H1 (cell line): ENCODE results near the gene CAMK2B. TPM values are rescaled to one million over a fixed set of nuclear protein-coding genes. Genes with fewer than 3 reads are reported as not detected.

Experiments used
- CTCF ChIA-PET: fragments of 300-600 bp; sonication (Branson Sonifier 250); formaldehyde crosslinking; loops from one replicate; lab custom pipeline; 2021; ENCODE audit not compliant: partially characterized antibody; lab: Charles Lee
- POLR2A ChIA-PET: fragments of 300-600 bp; sonication (Branson Sonifier 250); formaldehyde crosslinking; loops from one replicate; lab custom pipeline; 2021; ENCODE audit warnings: inconsistent platforms; ENCODE audit not compliant: partially characterized antibody; lab: Charles Lee
- DNase-seq, 2 experiments: peaks; one replicate each; pipeline versions ENCODE4 v3.0.0 to v3.0.0-alpha.2; 2010 to 2022; ENCODE audit warnings: low spot score in 2 of 2, low read depth in 1 of 2, mixed read lengths in 1 of 2
- FAIRE-seq: peaks from 2 replicates; lab custom pipeline; 2011; peaks lifted over from hg19 to GRCh38; lab: Jason Lieb, UNC
- H2AFZ ChIP-seq: 2 replicates; pipeline ENCODE4 v1.8.1; 2012; ENCODE audit warnings: low read length, inconsistent platforms
- H2AK5ac ChIP-seq: 2 replicates; pipeline ENCODE4 v1.6.1; 2013; ENCODE audit warnings: low read depth, low read length
- H2BK120ac ChIP-seq: replicated peaks from 2 replicates; pipeline ENCODE3; 2013; ENCODE audit warnings: low read depth, low read length, inconsistent platforms
- H2BK12ac ChIP-seq: 2 replicates; pipeline ENCODE4 v1.6.1; 2013; ENCODE audit warnings: low read depth, low read length
- H2BK15ac ChIP-seq: 2 replicates; pipeline ENCODE4 v1.6.1; 2013; ENCODE audit warnings: low read length
- H2BK20ac ChIP-seq: 2 replicates; pipeline ENCODE4 v1.6.1; 2013; ENCODE audit warnings: low read length
- H2BK5ac ChIP-seq: 2 replicates; pipeline ENCODE4 v1.6.1; 2013; ENCODE audit warnings: low read depth, low read length
- H3K14ac ChIP-seq: 2 replicates; pipeline ENCODE4 v1.6.1; 2013; ENCODE audit warnings: inconsistent platforms; ENCODE audit not compliant: insufficient read length
- H3K18ac ChIP-seq: 2 replicates; pipeline ENCODE4 v1.6.1; 2013; ENCODE audit warnings: low read length; ENCODE audit errors: extremely low read depth
- H3K23ac ChIP-seq: 2 replicates; pipeline ENCODE4 v1.6.1; 2013; ENCODE audit warnings: inconsistent platforms; ENCODE audit not compliant: insufficient read length
- H3K23me2 ChIP-seq: 2 replicates; pipeline ENCODE4 v1.6.1; 2013; ENCODE audit warnings: low read depth, low read length
- H3K27ac ChIP-seq: 2 replicates; pipeline ENCODE4 v1.6.1; 2011; ENCODE audit warnings: low read depth, low read length, inconsistent platforms
- H3K27me3 ChIP-seq, 4 experiments: replicated peaks in 1 of 4; 1 replicate in 1 of 4; 2 replicates in 3 of 4; pipeline versions ENCODE4 v1.6.1 to v1.8.1; 2011 to 2013; ENCODE audit warnings: low read length in 3 of 4, mild to moderate bottlenecking in 3 of 4, inconsistent platforms in 2 of 4, mixed read lengths in 2 of 4, moderate library complexity in 1 of 4; ENCODE audit not compliant: control insufficient read depth in 3 of 4, insufficient read depth in 3 of 4; ENCODE audit errors: extremely low read depth in 1 of 4
- H3K36me3 ChIP-seq, 4 experiments: 2 replicates each; pipeline versions ENCODE4 v1.6.1 to v1.8.1; 2011 to 2013; ENCODE audit warnings: mild to moderate bottlenecking in 4 of 4, low read length in 3 of 4, moderate library complexity in 2 of 4, control low read depth in 1 of 4, inconsistent platforms in 1 of 4; ENCODE audit not compliant: insufficient read depth in 4 of 4, control insufficient read depth in 2 of 4
- H3K4ac ChIP-seq: replicated peaks from 2 replicates; pipeline ENCODE3; 2013; ENCODE audit warnings: low read length, low read depth, mixed read lengths, inconsistent platforms; ENCODE audit not compliant: insufficient read length
- H3K4me1 ChIP-seq, 4 experiments: replicated peaks in 1 of 4; 1 replicate in 1 of 4; 2 replicates in 3 of 4; pipeline versions ENCODE4 v1.6.1 to v1.8.1; 2011 to 2013; ENCODE audit warnings: low read length in 3 of 4, inconsistent platforms in 2 of 4, mixed read lengths in 1 of 4; ENCODE audit not compliant: insufficient read depth in 4 of 4, control insufficient read depth in 3 of 4
- H3K4me2 ChIP-seq, 2 experiments: 2 replicates each; pipeline versions ENCODE4 v1.6.1 to v1.8.1; 2011 to 2013; ENCODE audit warnings: low read depth in 2 of 2, low read length in 2 of 2, control low read depth in 1 of 2, inconsistent platforms in 1 of 2, mild to moderate bottlenecking in 1 of 2; ENCODE audit not compliant: insufficient read depth in 1 of 2
- H3K4me3 ChIP-seq, 4 experiments: fragments of 200-600, 300-600 bp in 1 of 4; sonication (generic), shearing (Covaris generic), sonication (Bioruptor Twin) in 1 of 4; 2 replicates each; pipeline versions ENCODE4 v1.5.1 to v1.8.1; 2011 to 2016; ENCODE audit warnings: low read length in 4 of 4, low read depth in 3 of 4, control low read depth in 2 of 4, inconsistent platforms in 2 of 4, mild to moderate bottlenecking in 2 of 4, mixed read lengths in 1 of 4, moderate library complexity in 1 of 4; ENCODE audit not compliant: insufficient read depth in 2 of 4; ENCODE audit errors: extremely low read depth in 1 of 4
- H3K56ac ChIP-seq: replicated peaks from 2 replicates; pipeline ENCODE3; 2013; ENCODE audit warnings: low read depth, mild to moderate bottlenecking, mixed read lengths, low read length, inconsistent platforms; ENCODE audit not compliant: insufficient read length
- H3K79me1 ChIP-seq: 2 replicates; pipeline ENCODE4 v1.6.1; 2013; ENCODE audit warnings: low read depth, low read length, control low read depth
- H3K79me2 ChIP-seq, 2 experiments: 2 replicates each; pipeline versions ENCODE4 v1.6.1 to v1.8.1; 2012 to 2013; ENCODE audit warnings: low read length in 2 of 2, mild to moderate bottlenecking in 2 of 2, inconsistent platforms in 1 of 2; ENCODE audit not compliant: insufficient read depth in 2 of 2, control insufficient read depth in 1 of 2
- H3K9ac ChIP-seq, 4 experiments: replicated peaks in 1 of 4; 1 replicate in 1 of 4; 2 replicates in 3 of 4; pipeline versions ENCODE4 v1.6.1 to v1.8.1; 2011 to 2013; ENCODE audit warnings: low read depth in 3 of 4, low read length in 3 of 4, control low read depth in 2 of 4, mild to moderate bottlenecking in 2 of 4, moderate library complexity in 2 of 4, inconsistent platforms in 1 of 4; ENCODE audit errors: extremely low read depth in 1 of 4
- H3K9me3 ChIP-seq, 2 experiments: 2 replicates each; pipeline versions ENCODE4 v1.6.1 to v1.8.1; 2012 to 2013; ENCODE audit warnings: mild to moderate bottlenecking in 2 of 2, moderate library complexity in 2 of 2, control low read depth in 1 of 2, inconsistent platforms in 1 of 2, low read depth in 1 of 2, low read length in 1 of 2, mixed read lengths in 1 of 2; ENCODE audit not compliant: insufficient read depth in 2 of 2
- H4K20me1 ChIP-seq, 2 experiments: replicated peaks in 1 of 2; 2 replicates each; pipeline versions ENCODE3 to v1.8.1; 2011 to 2013; ENCODE audit warnings: inconsistent platforms in 2 of 2, low read length in 2 of 2, mild to moderate bottlenecking in 1 of 2; ENCODE audit not compliant: insufficient read depth in 2 of 2, control insufficient read depth in 1 of 2
- H4K5ac ChIP-seq: 2 replicates; pipeline ENCODE4 v1.6.1; 2013; ENCODE audit warnings: low read length, low read depth, mixed read lengths, inconsistent platforms; ENCODE audit not compliant: insufficient read length
- H4K8ac ChIP-seq: 2 replicates; pipeline ENCODE4 v1.8.0; 2013; ENCODE audit warnings: mild to moderate bottlenecking, moderate library complexity, low read length, inconsistent platforms; ENCODE audit not compliant: insufficient read depth; ENCODE audit errors: extremely low read depth
- H4K91ac ChIP-seq: replicated peaks from 2 replicates; pipeline ENCODE3; 2013; ENCODE audit warnings: low read length, mixed read lengths, inconsistent platforms; ENCODE audit not compliant: insufficient read length
- CBX5 ChIP-seq: fragments of 300-800, 300-1000 bp; sonication (generic); IDR thresholded peaks from 2 replicates; pipeline ENCODE4 v1.7.1; 2016; ENCODE audit warnings: antibody characterized with exemption, low read length, low read depth
- EZH2 ChIP-seq: fragments of 200-600 bp; sonication (generic); IDR thresholded peaks from 2 replicates; pipeline ENCODE4 v1.7.1; 2012; ENCODE audit warnings: low read depth, mild to moderate bottlenecking, moderate library complexity, low read length, inconsistent platforms; ENCODE audit not compliant: severe bottlenecking
- KDM4A ChIP-seq: IDR thresholded peaks from one replicate; pipeline ENCODE4 v1.7.1; 2012; ENCODE audit warnings: low read depth, mild to moderate bottlenecking, moderate library complexity, low read length, inconsistent platforms; ENCODE audit not compliant: severe bottlenecking
- NANOG ChIP-seq: IDR thresholded peaks from 2 replicates; pipeline ENCODE4 v1.6.1; 2011; ENCODE audit warnings: low read length, low read depth, mild to moderate bottlenecking, inconsistent platforms; ENCODE audit not compliant: insufficient read depth, poor library complexity, severe bottlenecking
- TAF1 ChIP-seq: IDR thresholded peaks from 2 replicates; pipeline ENCODE4 v1.6.1; 2011; ENCODE audit warnings: mild to moderate bottlenecking, low read depth, low read length
- WGBS, 2 experiments: shearing (Covaris generic) in 1 of 2; methylation state at CpG; one replicate each; pipeline versions ENCODE4 v1.1.6 to v1.1.7; 2013 to 2015; ENCODE audit warnings: low lambda C conversion rate in 2 of 2, mixed read lengths in 2 of 2, inconsistent platforms in 1 of 2, low coverage in 1 of 2, missing lambda C conversion rate in 1 of 2; ENCODE audit not compliant: insufficient replicate concordance in 2 of 2, insufficient coverage in 1 of 2, insufficient read length in 1 of 2; ENCODE audit errors: extremely low coverage in 1 of 2, missing lambda C conversion rate in 1 of 2; 5-methylcytosine and 5-hydroxymethylcytosine counted together
- polyA plus RNA-seq, 7 experiments: library from polyadenylated mRNA; depleted of rRNA in 3 of 7; stranded (reverse) in 5 of 7; unstranded in 2 of 7; fragments of >200 nt in 5 of 7; fragments of 200-250 nt in 2 of 7; gene quantifications; 1 replicate in 5 of 7; 2 replicates in 1 of 7; 4 replicates in 1 of 7; pipeline versions ENCODE4 v1.2.1 to v1.2.3, GENCODE V29; 2011 to 2013; ENCODE audit warnings: missing spikeins in 2 of 7, mixed read lengths in 2 of 7
- total RNA-seq: library from RNA; stranded (reverse); fragmentation: NEBNext Ultra II Directional; extraction: Animal tissue kit (Norgen Biotek cat#: 25700); gene quantifications from 2 replicates; pipeline ENCODE4 v1.2.1, GENCODE V29; 2021

Gene CAMK2B
- total and polyA plus RNA-seq, 2 of the 8 experiments (the other 6 are each of a cell fraction or from before 2014, with no cell fraction given), result 0.05 to 0.15 TPM

GRCh38 chr7:44305564-44306507 lies 19.6 kb downstream of the CAMK2B start:
- CTCF ChIA-PET, result interaction anchor here (1.2 kb wide), 1 partner anchor 65 kb away, joined by 6 read pairs; no protein-coding TSS in a partner anchor
- DNase-seq, result peak in 1 of 2 experiments; percentile 32
- no peak for FAIRE-seq
- Histone ChIP-seq H2BK20ac (no peak overlapping the region), H3K4ac (no peak overlapping the region), H3K27ac (no peak overlapping the region), H4K20me1 (no peaks in the 10 kb centered on the region), H3K79me1 (no peaks in the 10 kb centered on the region), H3K4me3 (no peak overlapping the region), H2BK120ac (no peak overlapping the region), H2AFZ (no peak overlapping the region), H3K9ac (no peak overlapping the region), H2BK5ac (no peak overlapping the region), H3K14ac (no peak overlapping the region), H3K36me3 (no peaks in the 10 kb centered on the region), H3K18ac (no peak overlapping the region), H2BK12ac (no peak overlapping the region), H4K8ac (no peak overlapping the region), H2AK5ac (peak overlapping the region; percentile 13; the same call in 1 of the 2 replicates), H3K27me3 (peaks cover 14 to 28% (median 27%) of the 10 kb centered on the region in 4 experiments; a peak in 6 of 7 replicates), H3K23me2 (peaks cover 8% of the 10 kb centered on the region; the same call in 1 of the 2 replicates), H3K56ac (no peak overlapping the region), H4K91ac (no peak overlapping the region), H2BK15ac (no peak overlapping the region), H3K4me2 (no peak overlapping the region), H3K4me1 (peaks cover 0 to 8% (median 6%) of the 10 kb centered on the region in 4 experiments; a peak in 4 of 7 replicates), H3K79me2 (no peaks in the 10 kb centered on the region), H3K9me3 (no peaks in the 10 kb centered on the region), H3K23ac (no peak overlapping the region), H4K5ac (no peak overlapping the region)
- POLR2A ChIA-PET, result interaction anchor here (0.8 kb wide), 1 partner anchor 26 kb away, joined by 3 read pairs; no protein-coding TSS in a partner anchor
- TF ChIP-seq TAF1 (no peak), EZH2 (no peak), KDM4A (no peak), NANOG (no peak), CBX5 (no peak)
- WGBS, 2 experiments, result 90% methylated on average over 12 of the region's 12 CpGs; no CpG with 5 or more reads in 1 of the 2 experiments
